HG02884 (cell line): ENCODE measurements around the gene LPAR1.
"Not testable (repeated sequence)": the region's sequence is repeated elsewhere in the genome, so short reads cannot be mapped to it uniquely, and the experiment has no call there.

Experiments
- ATAC-seq: cut with Tn5 transposase; IDR thresholded peaks from one replicate; pipeline ENCODE4 v1.9.1; 2021; ENCODE audit warnings: mild to moderate bottlenecking, moderate library complexity; ENCODE audit not compliant: unreplicated experiment

The LPAR1 gene

GRCh38 chr9:110826400-110826799 lies 211.9 kb downstream of the LPAR1 start:
- not testable (repeated sequence) for ATAC-seq

GRCh38 chr9:110825950-110826349 lies 212.3 kb downstream of the LPAR1 start:
- no peak for ATAC-seq

GRCh38 chr9:110825129-110825528 lies 213.1 kb downstream of the LPAR1 start:
- not testable (repeated sequence) for ATAC-seq
